Occipital lobe (tissue), 2 donors: ENCODE measurements around the gene MIS18A. TPM values are rescaled to one million over a fixed set of nuclear protein-coding genes. Genes with fewer than 3 reads are reported as not detected.
A peak's percentile ranks its signal among the peaks of the same experiment; 100 is the strongest.
"Not testable (repeated sequence)": the region's sequence is repeated elsewhere in the genome, so short reads cannot be mapped to it uniquely, and the experiment has no call there.

Experiments used
- DNase-seq: peaks from one replicate; lab custom pipeline; 2025; lab: John Stamatoyannopoulos, UW
- total RNA-seq: library from RNA; depleted of rRNA; stranded (reverse); fragments of >200 nt; gene quantifications from one replicate; pipeline ENCODE4 v1.2.3, GENCODE V29; 2014

MIS18A gene, protein sequence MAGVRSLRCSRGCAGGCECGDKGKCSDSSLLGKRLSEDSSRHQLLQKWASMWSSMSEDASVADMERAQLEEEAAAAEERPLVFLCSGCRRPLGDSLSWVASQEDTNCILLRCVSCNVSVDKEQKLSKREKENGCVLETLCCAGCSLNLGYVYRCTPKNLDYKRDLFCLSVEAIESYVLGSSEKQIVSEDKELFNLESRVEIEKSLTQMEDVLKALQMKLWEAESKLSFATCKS
- 9.0 TPM for total RNA-seq

DNA sequence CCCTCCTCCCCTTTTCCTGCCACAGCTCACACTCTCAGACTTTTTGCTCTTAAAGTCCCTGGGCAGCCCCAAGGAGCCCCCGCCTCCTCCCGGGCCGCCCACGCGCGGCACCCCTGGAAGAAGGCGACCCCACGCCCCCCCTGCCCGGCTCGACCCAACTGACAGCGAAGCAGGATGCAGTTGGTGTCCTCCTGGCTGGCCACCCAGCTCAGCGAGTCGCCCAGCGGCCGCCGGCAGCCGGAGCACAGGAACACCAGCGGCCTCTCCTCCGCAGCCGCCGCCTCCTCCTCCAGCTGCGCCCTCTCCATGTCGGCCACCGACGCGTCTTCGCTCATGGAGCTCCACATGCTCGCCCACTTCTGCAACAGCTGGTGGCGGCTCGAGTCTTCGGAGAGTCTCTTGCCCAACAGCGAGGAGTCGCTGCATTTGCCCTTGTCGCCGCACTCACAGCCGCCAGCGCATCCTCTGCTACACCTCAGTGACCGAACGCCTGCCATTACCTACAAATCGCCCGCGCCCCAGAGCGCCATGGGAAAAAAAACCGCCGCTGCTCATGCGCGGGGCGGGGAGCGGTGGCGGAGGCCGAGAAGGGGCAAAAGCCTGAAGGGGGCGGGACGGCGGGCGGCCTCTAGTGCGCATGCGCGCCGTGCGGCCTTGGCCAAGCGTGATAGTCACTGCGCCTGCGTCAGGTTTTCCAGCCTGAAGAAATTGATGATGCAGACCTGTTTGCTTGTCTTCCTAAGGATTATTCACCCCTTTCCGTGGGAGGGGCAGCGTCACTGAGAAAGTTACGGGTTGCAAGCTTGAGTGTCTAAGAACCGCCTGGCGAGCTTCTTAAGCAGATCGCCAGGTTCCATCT lies at the start of gene MIS18A:
Gene MIS18A (minus strand): TSS at position 532 of the 859 bp plus-strand sequence. CDS start 35 bp downstream, at position 497.
- DNase-seq = peak; percentile 87

DNA sequence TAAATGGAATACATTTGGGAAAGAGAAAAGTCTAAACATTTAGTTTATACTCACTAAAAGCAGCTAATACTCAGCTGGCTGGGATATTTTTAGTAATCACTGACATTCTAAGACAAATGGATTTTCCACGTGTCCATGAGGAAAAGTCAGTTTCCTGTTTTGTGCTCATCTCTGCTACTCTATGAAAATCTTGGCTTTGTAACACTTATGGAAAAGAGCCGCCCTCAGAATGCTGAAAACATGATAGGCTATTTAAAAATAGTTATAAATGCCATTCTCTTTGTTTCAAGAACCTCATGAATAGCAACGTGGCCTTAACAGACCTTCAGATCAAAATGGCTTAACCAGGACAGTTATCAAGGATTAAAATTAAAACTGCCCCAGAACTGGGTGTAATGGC lies 49.7 kb upstream of the MIS18A start:
- DNase-seq = no peak

GRCh38 chr21:32325706-32326105 lies 46.9 kb upstream of the MIS18A start:
- no peak for DNase-seq

DNA sequence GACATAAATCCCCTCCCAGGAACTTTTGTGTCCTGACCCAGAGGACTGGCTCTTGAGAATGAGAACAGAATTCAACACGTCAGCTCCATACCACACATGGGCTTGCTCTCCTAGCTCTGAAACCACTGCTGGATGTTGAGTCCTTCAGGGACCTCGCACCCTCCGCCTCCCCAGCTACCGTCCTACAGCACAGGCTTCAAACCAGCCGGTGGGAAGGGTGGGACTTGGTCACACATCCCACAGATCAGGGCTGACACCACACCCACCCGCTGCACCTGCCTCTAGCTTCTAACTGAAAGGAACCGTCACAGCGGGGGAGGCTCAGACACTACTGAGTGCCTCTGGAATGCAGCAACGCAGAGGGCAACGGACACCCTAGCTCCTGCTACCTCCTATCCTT lies 43.8 kb upstream of the MIS18A start:
- no peak for DNase-seq

- DNase-seq = no peak
Observed at GRCh38 chr21:32322103-32322502, 43.3 kb upstream of the MIS18A start.

DNA sequence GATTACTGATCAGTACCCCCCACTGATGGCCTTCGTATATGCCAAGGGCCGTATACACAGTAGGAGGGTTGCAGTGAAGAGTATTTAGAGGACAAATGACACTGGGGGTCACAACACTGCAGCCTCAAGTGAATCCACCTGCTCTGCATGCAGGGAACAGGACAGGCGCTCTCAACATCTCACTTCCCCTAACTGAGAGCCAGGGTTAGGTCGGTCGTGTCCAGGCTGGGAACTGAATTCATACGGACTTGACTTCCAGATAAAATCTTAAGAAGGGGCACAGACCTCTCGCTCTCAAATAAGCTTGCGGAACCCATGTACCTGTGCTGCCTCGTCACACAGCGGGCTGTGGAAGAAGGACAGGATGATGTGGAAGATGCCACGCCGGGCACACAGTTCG lies 42.6 kb upstream of the MIS18A start:
- DNase-seq = no peak

DNA sequence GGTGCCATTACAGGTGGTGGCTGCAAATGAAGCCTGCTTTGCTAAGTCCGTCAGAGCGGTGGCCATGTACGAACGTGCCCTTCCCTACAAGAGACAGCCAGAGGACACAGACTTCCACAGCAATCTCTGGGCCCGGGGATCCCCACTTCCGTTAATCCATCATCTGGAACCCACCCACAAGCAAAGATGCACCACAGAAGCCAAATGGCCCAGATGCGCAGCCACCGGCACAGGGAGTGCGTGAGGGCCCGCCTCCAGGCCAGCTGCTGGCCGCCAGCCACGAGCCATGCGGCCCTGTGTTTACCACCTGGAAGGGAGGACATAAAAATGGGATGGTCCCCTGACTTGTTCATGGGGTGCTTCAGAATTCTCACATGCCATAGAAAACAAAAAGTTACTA lies 41.9 kb upstream of the MIS18A start:
- no peak for DNase-seq

- no peak for DNase-seq
Observed at GRCh38 chr21:32320059-32320458, 41.2 kb upstream of the MIS18A start.

- DNase-seq = no peak
Observed at GRCh38 chr21:32319012-32319411, 40.2 kb upstream of the MIS18A start.

DNA sequence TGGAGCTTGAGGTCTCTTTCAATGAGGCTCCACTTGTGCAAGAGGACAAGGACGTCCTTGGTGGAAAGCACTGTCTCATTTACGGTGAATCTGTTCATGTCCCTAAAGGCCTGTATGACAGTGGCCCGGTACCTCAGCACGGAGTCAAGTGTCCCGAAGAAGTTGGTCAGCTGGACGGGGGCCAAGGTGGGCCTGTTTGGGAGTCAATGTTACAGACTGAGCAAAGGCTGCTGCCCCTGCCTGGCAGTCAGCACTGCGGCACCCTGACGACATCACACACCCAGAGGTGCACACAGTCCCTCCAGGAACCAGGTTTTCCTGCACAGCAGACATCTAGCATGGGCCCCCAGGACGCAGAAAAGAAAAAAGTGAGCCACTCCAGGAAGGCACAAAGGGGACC lies 38.9 kb upstream of the MIS18A start:
- no peak for DNase-seq

DNA sequence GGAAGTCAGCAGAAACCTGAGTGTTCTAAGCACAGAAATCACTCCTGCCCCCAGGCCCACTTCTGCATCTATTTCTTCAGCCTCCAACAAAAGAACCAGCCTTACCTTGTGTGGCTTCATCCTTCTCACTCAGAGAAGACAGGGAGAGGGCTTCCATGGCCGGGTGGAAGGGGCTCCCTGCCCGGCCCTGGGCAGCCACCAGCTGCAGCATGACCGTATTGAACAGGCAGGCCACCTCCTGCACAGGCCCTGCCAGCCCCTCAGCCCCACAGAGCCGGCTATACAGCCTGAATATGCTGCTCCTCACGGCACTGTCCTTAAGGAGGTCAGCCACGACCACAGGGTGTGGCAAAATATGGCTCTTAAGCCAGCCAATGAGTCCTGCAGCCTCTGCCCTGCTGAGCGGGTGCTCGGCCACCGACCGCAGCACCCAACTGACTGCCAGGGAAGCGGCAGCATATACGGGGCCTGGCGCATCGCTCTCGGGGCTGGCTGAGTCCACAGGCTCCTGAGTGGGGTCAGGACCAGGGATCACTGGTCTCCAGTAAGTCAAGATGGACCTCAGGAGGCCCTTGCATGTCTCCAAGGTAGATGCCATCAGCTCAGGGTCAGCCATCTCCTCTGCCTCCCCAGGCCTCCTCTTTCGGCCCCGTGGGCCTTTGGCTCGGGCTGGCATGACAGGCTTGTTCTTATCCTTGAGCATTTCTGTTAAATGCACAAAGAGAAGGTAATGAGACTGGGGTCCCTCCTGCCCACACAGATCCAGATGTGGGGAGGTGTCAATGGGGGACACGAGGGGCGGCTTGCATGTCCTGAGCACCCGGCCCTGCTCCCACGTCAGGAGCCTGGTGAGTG lies 37.7 kb upstream of the MIS18A start:
- DNase-seq = no peak

GRCh38 chr21:32315511-32316281 lies 36.8 kb upstream of the MIS18A start:
- no peak for DNase-seq

- no peak for DNase-seq
Observed at GRCh38 chr21:32314806-32315205, 36.0 kb upstream of the MIS18A start.

DNA sequence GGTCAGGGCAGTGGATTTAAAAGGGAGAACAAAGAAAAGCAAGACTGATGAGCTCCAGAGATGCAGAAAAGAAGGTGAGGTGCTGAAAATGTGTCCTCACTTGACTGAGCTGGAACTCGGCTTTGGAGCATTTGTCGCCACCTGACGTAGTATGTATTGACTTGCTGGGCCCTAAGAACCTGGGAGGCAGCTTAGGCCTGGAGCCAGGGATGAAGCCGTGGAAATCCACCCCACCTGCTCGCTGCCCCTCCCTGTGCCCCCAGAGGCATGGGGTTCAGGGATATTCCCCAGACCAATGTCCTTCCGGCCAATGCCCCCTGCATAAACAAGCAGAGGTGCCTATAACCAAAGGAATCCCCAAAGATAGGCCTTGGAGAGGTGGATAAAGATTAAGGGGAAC lies 34.1 kb upstream of the MIS18A start:
- DNase-seq = no peak

DNA sequence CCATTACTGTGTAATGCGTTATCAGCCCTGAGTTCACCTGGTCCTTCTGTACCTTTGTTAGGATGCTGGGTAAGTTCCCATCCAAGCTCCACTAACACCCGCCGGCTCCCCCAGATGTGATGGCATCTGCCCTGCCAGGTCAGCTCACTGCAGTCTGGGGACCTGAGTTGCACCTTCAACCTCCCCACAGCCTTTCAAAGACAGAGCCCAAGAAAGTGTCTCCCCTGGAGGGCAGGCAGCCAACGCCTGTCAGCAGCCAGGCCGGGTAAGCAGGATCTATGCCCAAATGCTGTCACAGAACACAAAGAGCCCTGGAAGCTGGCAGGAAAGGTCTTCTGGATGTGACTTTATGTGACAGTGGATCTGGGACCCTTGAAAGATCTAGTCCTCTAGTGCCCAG lies 33.5 kb upstream of the MIS18A start:
- DNase-seq = no peak

GRCh38 chr21:32311621-32312020 lies 32.8 kb upstream of the MIS18A start:
- no peak for DNase-seq

- DNase-seq = not testable (repeated sequence)
Observed at GRCh38 chr21:32310976-32311375, 32.1 kb upstream of the MIS18A start.

GRCh38 chr21:32309906-32310460 lies 31.1 kb upstream of the MIS18A start:
- DNase-seq = no peak

GRCh38 chr21:32308696-32309095 lies 29.8 kb upstream of the MIS18A start:
- DNase-seq = no peak

DNA sequence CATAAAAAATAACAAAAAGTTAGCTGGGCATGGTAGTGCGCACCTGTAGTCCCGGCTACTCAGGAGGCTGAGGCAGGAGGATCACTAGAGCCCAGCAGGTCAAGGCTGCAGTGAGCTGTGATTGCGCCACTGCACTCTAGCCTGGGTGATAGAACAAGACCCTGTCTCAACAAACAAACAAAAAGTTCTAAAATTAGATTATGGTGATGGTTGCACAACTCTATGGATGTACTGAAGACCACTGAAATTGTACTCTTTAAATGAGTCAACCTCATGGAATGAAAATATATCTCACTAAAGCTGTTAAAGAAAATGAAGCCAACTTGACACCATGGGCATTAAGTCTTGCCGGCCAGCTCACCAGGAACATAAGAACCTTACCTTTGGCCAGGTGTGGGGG lies 28.9 kb upstream of the MIS18A start:
- no peak for DNase-seq
